ENCODE measurements around the gene PTPRQ.

DNA sequence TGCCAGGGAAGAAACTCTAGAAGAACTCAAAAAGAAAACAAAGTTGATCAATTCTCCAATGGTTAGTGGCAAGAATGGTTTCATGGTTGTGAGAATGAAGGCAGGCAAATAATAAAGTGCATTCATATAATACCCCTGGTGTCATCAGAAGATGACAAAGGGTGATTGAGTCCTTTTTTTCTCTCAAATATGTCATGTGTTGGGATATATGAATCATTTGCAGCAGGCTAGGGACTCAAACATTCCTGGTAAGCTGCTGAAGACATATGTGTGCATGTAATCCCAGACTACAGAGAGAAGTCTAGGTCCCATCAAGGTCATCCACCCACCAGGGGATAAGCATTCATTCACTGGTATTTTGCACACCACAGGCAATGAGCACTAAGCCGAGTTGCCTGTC lies 181.0 kb downstream of the PTPRQ start:
- TF ChIP-seq, protein P1, sequence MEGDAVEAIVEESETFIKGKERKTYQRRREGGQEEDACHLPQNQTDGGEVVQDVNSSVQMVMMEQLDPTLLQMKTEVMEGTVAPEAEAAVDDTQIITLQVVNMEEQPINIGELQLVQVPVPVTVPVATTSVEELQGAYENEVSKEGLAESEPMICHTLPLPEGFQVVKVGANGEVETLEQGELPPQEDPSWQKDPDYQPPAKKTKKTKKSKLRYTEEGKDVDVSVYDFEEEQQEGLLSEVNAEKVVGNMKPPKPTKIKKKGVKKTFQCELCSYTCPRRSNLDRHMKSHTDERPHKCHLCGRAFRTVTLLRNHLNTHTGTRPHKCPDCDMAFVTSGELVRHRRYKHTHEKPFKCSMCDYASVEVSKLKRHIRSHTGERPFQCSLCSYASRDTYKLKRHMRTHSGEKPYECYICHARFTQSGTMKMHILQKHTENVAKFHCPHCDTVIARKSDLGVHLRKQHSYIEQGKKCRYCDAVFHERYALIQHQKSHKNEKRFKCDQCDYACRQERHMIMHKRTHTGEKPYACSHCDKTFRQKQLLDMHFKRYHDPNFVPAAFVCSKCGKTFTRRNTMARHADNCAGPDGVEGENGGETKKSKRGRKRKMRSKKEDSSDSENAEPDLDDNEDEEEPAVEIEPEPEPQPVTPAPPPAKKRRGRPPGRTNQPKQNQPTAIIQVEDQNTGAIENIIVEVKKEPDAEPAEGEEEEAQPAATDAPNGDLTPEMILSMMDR (IDR thresholded peaks at IDR 0.05) = no peak
- TF ChIP-seq POLR2A (IDR thresholded peaks at IDR 0.05) = no peak

Data from right lobe of liver (tissue), 4 donors.